Cerebellar nuclear complex (tissue), 1 donor: ENCODE measurements around the gene ZNF207.
"Not testable (repeated sequence)": the region's sequence is repeated elsewhere in the genome, so short reads cannot be mapped to it uniquely, and the experiment has no call there.

Source experiments
- DNase-seq, 2 experiments: peaks; one replicate each; lab custom pipeline; 2025; lab: John Stamatoyannopoulos, UW

ZNF207 gene

DNA sequence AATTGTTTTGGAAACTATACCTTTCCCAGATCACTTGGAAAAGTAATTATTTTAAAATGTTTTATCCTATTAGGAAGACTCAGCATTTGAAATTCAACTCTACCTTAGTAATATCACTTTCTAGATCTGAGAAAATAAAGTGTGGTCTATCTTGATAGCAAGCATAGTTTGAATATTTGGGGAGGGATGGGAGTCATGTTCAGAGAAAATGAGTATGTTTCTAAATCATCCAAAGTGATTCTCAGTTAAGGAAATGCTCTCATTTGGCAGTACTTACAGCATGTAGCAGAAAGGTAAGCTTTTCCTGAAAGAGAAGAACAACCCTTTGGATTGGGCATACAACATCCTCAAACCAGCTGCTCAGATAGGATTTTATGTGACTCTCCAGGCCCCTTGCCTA is 14.9 kb upstream of the ZNF207 start:
- no peak for DNase-seq

DNA sequence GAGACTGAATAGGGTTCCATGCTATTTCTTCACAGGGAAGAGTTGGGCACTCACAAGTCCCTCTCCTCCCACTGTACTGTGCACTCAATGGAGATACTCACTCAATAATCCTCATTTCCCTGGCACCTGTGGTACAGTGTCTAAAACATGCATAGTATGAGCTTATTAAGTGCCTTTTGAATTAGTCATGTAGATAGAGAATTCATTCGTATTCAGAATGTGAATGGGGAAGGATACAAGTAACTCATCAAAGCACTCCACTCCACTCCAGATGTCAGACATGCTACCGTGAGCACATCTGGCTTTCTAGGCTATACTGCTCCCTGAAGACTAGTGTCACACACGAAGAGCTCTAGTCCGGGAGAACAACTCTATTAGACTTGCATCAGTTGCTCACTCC is 14.3 kb upstream of the ZNF207 start:
- no peak for DNase-seq

DNA sequence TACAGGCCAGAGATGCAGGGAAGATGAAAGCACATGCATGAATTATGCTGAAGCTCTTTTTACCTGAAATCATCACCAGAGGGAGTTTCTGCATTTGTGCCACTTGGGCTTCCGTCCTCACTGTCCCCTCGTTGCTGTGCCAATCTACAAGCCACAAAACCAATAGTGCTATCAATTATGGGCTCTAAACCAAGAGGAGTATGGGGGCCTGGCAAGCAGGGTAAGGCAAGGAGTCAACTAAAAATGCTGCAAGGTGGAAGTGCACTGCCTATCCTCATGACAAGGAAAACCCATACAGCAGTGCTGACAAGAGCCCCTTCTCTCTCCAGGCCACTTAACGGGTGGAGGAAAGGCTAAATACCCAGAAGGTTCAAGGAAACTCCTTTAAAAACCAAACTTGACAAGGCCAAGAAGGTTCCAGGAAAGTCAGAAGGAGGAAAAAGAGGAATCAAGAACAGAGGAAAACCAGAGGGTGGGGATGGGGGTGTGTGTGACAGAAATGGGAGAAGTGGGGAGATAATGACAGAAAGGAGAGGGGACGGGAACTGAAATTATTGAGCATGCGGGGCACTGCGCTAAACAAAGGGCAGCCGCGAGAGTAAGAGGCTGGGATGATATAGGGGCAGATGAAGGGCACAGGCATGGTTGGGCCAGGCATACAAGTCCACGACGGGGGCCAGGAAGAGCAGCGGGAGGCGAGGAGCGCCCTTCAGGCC is 8.7 kb upstream of the ZNF207 start:
- no peak for DNase-seq

DNA sequence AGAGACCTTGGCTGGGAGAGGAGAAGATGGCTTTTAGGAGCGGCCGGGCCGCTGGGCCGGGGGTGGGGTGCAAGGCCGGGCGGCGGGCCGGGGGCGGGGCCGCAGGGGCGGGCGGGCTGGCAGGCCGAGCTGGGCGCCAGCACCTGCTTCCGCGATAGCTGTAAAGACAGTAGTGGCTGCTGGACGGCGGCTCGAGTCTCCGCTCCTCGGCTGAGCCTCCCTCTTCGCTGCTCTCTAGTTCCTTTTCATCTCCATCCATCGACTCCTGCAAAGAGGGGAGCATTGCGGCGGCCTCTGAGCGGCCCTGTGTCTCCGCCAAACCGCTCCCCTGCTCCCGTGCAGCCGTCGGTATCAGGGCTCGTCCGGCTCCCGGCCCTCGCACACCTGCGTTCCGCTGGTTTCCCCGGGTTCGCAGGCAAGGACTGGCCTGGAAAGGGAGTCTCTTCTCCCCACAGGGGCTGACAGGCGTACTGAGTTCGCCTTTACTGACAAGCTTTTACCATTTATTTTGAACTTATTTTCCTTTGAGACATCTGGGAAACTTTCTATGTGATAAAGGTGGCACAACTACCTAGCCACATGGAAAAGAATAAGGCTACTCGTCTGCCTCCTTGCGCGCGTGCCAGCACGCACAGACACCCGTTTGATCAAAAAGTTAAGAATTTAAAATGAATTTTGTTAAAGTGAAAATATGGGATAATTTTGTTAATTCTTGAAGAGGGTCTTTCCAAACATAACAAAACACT is 7.9 kb upstream of the ZNF207 start, which contains the start of gene C17orf75:
TSS of gene C17orf75 (minus strand) at position 317 of the 746 bp plus-strand sequence. CDS start at position 283, 34 bp downstream.
- peak in 1 of 2 experiments; percentile 53 for DNase-seq

DNA sequence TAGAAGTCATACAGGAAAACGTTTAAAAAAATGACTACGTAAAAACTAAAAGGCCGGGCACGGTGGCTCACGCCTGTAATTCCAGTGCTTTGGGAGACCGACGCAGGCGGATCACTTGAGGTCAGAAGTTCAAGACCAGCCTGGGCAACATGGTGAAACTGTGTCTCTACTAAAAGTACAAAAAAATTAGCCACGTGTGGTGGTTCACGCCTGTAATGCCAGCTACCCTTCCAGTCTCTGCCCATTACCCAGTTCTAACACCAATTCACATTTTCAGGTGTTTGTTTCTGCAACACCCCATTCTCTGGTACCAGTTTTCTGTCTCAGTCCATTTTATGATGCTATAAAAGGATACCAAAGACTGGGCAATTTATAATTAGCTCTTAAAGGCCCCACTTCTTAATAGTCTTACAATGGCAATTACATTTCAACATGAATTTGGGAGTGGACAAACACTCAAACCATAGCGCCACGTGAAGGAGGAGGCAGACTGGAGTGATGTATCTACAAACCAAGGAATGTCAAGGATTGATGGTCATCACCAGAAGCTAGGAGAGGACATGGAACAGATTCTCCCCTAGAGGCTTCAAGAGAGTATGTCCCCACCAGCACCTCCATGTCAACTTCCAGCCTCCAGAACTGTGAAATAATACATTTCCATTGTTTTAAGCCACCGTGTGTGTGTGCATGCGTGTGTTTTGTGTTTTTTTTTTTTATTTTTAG is 7.2 kb upstream of the ZNF207 start:
- DNase-seq = no peak

DNA sequence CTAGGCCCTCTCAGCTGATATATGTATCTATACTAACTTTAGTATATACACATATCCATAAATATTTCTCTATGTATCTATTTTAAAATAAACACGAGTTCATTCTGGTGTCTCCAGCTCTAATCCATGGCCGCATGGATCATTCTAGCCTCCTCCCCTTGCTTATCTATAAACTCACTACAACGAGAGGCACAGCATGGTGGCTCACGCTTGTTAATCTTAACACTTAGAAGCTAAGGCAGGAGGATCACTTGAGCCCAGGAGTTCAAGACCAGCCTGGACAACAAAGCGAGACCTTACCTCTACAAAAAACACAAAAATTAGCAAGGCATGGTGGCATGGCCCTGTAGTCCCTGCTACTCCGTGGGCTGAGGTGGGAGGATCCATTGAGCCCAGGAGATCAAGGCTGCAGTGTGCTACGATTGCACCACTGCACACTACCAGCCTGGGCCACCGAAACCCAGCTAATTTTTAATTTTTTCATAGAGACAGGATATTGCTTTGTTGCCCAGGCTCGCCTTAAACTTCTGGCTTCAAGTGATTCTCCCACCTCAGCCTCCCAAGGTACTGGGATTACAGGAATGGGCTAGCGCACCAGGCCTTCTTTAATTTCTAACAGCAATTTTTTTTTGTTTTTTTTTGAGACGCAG is 3.9 kb upstream of the ZNF207 start:
- no peak for DNase-seq

DNA sequence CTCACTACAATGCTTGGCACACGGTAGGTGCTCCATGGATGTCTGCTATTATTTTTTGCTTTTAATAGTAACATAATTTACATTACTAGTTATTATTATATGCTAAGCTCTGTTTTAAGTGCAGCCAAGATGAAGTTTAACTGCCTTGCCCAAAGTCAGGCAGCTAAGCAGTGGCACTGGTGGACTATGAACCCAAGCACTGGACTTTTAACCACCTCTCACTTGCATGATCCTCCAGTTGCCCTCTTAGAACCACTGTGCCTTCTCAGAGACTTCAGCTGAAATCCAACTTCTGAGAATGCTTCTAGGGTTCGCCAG is 1.5 kb upstream of the ZNF207 start:
- DNase-seq = no peak

DNA sequence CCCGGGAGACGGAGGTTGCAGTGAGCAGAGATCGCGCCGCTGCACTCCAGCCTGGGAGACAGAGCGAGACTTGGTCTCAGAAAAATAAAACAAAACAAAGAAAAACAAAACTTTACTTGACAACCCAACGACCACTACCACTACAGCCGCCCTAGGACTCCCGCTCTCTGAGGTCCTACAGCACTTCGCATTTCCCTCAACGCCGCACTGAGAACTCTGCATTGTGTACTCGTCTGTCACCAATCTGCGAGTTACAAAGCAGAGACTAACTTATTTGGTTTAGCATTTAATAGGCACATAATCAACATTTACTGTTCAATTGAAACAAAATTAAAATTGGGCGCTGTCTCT is 479 bp upstream of the ZNF207 start:
- no peak for DNase-seq

DNA sequence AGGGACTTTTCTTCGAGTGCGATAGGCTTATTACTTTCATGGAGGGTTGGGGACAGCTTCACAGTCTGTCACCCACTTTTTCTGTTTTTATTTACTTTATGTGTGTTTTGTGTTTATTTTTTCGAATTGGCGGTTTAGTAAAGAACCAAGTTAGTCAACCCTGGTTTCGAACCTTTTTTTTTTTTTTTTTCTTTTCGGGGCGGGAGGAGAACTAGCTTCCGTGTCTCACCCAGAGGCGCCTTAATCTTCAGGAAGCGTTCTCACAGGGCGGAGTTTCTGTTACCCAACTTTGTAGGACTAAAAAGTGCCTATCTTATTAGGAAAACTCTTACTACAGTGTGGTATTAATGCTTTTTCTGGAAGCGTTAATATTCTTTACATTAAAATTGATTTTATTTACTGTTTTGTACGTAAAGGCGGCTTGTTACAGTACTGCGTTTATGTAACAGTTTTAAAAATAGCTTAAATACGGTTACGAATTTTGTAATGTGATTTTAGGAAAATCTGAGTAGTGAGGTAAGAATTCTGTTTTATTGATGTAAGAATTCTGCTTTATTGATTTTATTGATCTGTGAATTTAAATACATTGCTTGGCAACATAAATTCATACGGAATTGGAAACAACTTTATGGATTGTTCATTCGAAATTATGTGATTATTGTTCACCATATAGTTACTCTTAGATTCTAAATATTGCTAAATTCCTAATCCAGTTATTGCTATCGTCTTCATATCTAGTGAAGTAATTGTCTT is 885 bp downstream of the ZNF207 start:
- DNase-seq = no peak

DNA sequence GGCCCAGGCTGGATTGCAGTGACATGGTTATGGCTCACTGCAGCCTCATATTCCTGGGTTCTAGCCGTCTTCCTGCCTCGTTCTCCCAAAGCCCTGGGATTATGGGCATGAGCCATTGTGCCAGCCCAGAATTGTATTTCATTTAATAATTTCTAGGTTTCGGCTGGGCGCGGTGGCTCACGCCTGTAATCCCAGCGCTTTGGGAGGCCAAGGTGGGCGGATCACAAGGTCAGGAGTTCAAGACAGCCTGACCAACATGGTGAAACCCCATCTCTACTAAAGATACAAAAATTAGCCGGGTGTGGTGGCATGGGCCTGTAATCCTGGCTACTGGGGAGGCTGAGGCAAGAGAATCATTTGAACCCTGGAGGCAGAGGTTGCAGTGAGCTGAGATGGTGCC is 2.8 kb downstream of the ZNF207 start:
- not testable (repeated sequence) for DNase-seq

DNA sequence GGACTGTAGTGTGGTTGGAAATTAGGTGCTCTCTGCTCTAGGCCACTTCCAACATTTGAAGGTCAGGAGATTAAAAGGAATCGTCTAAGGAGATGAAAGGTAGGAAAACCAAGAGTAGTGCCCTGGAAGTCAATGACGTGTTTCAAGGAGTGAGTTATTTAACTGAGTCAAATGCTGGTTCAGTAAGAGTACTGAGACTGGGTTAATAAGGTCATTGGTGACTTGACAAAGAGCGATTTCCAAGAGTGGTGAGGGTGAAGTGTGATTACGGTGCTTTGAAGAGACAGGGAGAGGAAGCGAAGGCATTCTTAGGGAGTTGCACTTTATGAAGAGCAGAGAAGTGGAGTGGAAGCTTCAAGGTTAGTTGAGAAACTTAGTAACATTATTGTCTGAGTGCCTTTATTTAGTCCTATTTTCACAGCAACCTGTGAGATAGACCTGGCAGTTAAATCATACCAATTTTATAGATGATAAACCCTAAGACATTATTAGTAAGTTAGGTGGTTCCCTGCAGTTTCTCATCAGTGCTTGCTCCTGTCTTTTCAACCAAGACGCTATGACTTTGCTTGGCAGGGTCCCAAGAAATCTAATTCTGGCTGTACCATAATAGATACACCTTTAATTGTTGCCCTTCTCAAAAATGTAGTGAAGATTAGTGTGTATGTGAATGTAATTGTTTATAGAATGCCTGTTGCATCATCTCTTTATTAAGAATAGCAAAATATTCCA is 5.9 kb downstream of the ZNF207 start:
- no peak for DNase-seq

DNA sequence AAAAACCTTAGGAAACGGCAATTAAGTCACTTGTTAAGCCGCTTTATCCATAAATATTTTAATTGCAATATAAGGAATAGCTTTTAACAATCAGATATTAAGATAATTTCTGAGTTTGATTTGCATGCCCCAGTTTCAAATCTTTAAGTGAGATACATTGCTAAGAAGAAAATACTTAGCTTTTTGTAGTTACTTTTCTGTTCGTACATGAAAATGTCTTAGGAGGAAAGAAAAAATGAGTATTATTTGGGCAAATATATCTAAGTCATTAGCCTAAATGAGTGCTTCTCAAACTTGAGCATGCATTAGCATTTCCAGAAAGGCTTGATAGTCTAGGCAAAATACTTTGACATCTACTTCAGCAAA is 6.4 kb downstream of the ZNF207 start:
- DNase-seq = no peak

DNA sequence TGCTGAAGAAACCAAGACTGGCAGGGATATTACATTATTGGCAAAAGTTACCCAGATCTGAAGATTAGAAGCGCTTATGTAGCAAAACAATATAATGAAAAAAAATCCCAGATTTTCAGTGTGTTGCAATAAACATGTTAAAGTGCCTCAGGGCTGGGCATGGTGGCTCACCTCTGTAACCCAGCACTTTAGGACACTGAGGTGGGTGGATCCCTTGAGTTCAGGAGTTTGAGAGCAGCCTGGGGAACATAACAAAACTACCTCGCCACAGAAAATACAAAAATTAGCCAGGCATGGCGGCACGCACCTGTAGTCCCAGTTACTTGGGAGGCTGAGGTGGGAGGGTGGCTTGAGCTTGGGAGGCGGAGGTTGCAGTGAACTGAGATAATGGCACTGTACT is 6.8 kb downstream of the ZNF207 start:
- no peak for DNase-seq

DNA sequence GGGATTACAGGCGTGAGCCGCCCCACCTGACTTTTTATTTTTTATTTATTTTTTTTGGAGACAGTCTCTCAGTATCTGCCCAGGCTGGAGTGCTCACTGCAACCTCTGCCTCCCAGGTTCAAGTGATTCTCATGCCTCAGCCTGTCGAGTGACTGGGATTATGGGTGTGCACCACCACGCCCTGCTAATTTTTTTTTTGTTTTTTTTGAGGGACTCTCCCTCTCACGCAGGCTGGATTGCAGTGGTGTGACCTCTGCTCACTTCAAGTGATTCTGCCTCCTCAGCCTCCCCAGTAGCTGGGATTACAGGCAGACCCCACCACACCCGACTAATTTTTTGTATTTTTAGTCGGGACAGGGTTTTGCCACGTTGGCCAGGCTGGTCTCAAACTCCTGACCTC is 7.7 kb downstream of the ZNF207 start:
- no peak for DNase-seq

DNA sequence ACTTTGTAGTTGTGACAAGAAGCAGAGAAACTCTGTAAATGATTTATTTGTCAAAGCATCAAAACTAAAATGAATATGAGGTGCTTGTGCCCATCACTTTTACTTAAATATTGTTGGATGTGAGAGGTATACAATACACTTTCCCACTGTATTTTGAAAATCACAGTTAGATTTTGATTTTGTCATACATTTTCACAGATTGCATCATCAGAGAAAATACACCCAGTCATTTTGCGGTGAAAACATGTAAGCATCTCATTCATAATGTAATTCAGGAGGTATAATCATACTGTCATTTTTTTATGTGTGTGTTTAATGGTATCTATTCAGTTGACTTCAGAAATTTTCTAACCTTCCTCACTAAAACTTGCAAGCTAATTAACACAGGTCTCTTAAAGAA is 11.3 kb downstream of the ZNF207 start:
- no peak for DNase-seq

DNA sequence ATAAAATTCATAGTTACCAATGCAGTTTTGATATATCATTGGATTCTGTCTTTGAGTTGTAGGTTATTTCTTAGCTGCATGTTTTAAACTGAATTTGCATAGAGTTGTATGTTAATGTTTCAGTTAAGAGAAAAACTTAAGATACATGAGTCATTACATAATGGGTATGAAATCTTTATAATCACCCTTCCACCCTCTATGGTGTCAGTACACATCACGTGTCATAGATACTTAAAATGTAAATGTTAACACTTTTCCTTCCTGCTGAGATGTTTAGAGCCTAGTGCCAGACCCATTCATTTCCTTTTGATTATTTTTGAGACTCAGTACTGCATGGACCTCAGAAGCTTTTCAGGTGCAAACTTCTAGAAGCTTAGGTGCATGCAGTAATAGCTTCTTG is 20.5 kb downstream of the ZNF207 start:
- DNase-seq = no peak

DNA sequence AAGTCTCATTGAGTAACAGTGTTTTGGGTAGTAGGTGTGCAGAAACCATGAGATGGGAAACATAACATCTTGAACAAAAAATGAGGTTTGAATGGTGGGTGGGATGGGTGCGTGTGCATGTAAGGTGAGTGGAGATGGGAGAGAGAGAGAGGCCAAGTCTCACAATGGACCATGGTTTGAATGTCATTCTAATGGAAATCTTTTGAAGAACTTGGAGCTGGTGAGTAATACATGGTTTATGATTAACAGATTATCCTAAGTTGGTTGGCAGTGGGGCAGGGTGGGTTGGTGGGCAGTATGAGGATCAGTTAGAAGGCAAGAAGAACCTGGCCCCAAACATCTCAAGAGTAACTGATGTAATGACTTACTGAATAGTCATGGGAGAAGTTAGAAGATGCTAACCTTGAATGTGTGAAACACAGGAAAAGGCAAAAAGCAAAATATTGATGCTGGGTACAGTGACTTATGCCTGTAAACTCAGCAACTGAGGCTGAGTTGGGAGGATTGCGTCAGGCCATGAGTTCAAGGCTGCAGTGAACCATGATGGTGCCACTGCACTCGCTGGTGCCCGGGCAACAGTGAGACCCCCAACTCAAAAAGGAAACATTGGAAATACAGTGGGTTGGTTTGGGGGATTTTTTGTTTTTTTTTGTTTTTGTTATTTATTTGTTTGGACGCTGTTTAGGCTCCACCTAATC is 32.7 kb downstream of the ZNF207 start:
- DNase-seq = no peak

DNA sequence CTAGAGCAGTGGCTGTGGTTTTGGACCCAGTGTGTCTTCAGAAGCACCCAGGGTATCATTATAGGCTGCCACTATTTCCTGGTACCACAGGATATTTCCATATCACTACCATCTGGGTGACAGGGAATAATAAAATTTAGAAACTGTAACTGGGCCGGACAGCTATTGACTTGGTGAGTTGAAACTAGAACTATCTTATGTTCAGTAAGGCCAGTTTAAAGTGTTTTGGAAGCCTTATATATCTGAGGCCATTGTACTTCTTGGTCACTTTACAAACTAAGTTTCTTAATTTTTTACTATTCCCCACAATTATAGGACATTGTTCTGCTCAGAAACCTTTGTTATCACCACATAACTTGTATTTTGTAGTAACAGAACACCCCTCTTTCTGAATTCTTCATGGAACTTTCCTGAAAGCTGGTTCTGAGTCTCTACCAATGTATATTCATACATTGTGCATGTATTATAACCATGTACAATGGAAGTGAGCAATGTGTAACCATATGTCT is 34.0 kb downstream of the ZNF207 start:
- no peak for DNase-seq

DNA sequence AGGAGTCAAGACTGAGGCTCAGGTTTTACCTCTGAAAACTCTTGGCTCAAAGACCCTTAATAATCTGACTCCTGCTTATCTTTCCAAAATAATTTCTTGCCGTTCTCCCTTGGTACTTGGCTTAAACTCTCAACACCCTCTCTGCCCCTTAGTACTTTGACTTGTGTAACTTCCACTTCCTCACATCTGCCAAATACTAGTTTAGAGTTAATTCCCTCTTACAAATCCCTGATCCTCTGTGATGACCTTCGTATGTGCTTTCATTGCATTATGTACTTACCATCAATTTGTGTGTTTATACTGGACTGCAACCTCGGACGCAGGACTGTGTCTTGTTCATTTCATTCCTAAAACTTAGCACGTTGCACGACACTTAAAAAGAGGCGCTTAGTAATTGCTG is 35.2 kb downstream of the ZNF207 start:
- no peak for DNase-seq

DNA sequence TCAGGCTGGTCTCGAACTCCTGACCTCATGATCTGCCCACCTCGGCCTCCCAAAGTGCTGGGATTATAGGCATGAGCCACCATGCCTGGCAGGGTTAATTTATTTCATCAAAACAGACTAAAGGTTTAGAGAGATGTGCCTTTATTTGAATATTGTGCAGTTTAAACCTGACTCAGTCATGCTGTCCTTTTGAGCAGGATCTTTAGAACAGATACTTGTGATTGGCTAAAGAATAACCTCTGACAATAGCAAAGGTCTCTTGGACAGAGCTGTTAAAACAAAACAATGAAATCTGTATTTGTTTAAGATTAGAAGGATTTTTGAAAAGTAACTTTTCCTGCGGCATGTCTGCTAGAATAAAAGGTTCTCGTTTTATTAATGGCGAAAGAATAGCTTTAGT is 36.0 kb downstream of the ZNF207 start:
- no peak for DNase-seq

DNA sequence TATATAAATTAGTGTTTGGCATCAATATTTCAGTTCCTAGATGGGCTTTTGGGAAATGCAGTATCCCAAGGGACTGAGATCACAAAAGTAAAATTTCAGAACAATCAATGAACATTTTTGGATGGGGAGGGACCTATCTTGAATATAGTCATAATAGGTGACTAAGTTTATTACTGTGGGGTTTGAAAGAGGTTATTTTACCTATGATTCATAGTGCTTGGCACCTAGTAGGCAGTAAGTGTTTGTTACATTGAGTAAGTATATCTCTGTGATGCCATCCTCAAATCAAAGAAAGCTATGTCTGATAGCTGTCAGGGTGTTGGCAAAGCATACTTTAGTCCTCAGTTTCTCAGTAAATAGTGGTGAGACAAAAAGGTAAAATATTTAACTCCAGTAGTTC is 36.9 kb downstream of the ZNF207 start:
- no peak for DNase-seq
